Measurements from ENCODE around the gene AKT1S1.
A peak's percentile ranks its signal among the peaks of the same experiment; 100 is the strongest.

Gene AKT1S1

DNA sequence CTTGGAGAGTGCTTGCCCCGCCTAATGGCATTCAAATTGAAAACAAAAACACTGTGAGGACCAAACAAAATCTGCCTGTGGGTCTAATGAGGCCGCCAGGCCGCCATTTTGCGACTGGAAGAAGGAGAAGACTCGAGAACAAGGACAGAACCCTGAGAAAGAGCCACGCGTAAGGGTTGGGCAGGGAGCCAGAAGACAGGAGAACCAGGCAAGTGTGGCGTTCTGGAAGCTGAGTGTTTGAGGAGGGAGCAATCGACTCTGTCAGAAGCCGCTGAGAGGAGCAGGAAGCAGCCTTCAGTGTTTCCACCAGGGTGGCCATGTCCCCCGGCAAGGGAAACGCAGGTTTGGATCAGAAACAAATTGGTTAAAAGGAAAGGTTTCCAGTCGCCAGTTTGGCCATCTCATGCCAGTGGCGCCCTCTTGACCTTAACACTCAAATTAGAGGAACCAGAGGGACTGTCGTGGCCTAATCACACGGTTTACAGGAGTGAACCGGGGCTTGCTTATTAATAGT lies 36.4 kb downstream of the AKT1S1 start:
- TF ChIP-seq, protein P1, sequence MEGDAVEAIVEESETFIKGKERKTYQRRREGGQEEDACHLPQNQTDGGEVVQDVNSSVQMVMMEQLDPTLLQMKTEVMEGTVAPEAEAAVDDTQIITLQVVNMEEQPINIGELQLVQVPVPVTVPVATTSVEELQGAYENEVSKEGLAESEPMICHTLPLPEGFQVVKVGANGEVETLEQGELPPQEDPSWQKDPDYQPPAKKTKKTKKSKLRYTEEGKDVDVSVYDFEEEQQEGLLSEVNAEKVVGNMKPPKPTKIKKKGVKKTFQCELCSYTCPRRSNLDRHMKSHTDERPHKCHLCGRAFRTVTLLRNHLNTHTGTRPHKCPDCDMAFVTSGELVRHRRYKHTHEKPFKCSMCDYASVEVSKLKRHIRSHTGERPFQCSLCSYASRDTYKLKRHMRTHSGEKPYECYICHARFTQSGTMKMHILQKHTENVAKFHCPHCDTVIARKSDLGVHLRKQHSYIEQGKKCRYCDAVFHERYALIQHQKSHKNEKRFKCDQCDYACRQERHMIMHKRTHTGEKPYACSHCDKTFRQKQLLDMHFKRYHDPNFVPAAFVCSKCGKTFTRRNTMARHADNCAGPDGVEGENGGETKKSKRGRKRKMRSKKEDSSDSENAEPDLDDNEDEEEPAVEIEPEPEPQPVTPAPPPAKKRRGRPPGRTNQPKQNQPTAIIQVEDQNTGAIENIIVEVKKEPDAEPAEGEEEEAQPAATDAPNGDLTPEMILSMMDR (IDR thresholded peaks at IDR 0.05; ENCODE audit: low read depth, low read length) = no peak
- in situ Hi-C loops (cut with HindIII; ENCODE audit: low sequenced_read_pairs) = no loop called here
- no peak overlapping the region for H3K4me3 ChIP-seq (ENCODE audit: low read depth, low read length)
- DNase-seq (ENCODE audit: low read depth, low spot score) = no peak

DNA sequence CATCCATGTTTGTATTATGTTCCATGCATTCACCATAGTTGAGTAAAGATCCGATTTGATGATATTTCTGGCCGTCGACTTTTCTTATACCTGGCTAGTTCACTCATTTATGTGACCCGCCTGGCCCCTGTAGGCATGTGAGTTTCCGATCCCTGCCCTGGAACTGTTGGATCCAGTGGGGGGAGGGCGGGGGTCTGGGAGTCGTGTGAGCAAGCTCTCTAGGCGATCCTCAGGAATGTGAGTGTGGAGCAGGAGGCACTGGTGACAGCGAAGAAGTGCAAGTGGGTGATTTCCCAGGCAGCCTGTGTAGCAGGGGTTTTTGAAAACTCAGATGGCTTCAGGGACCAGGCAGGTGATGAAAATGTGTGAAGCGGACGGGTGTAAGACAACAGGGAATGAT lies 36.8 kb downstream of the AKT1S1 start:
- no peak overlapping the region for H3K4me3 ChIP-seq (ENCODE audit: low read depth, low read length)
- in situ Hi-C loops (cut with HindIII; ENCODE audit: low sequenced_read_pairs) = no loop called here
- TF ChIP-seq, protein P1 (IDR thresholded peaks at IDR 0.05; ENCODE audit: low read depth, low read length) = no peak
- DNase-seq (ENCODE audit: low read depth, low spot score) = no peak

DNA sequence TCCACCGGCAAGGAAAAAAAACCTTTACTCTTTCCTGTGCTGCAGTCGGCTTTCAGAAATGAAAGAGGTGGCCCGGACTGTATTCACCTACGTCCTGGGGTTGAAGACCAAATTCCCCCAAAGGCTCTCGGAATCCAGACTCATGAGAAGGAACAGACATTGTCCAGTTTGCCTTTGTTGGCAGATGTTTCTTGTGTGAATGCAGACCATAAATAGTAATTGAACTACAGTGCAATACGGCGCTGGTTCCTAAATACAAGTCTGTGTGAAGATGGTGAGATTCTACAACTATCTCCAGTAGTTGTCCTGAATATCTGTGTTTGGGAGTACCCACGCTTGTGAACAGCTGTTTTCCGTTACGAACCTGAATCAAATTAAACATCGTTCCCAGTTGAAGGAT lies 37.4 kb downstream of the AKT1S1 start:
- no peak overlapping the region for H3K4me3 ChIP-seq (ENCODE audit: low read depth, low read length)
- in situ Hi-C loops (cut with HindIII; ENCODE audit: low sequenced_read_pairs) = no loop called here
- TF ChIP-seq, protein P1 (IDR thresholded peaks at IDR 0.05; ENCODE audit: low read depth, low read length) = no peak
- DNase-seq (ENCODE audit: low read depth, low spot score) = no peak

DNA sequence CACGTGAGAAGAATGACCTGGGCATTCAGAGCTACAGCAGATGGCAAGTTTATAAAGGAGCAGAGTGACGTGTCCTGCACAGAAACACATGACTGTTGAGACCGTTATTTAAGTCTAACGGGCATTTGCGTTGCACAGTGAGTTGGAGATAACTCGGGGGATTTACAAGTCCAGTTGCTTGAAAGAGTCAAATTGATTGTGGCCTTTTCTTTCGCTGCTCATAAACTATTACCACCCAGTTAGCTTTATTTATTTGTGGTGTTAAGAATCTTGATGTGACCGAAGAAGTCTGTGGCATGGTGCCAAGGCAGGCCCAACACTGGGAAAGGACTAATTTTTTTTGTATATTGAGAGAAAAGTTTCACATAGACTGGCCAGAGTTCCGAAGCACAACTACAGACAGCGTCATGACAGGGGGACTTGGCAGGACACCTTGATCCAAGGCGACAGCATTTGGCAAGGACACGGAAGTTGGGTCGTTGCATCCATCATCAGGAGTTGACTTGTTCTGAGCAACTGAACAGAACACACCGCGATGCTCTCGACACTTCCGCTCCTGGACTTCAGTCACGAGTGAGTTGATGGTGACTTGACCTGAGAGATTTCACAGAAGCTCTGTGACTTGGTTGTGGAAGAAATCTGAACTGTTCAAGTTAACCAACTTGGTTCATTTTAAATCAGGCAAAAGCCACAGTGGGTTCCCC lies 38.1 kb downstream of the AKT1S1 start:
- no peak for DNase-seq (ENCODE audit: low read depth, low spot score)
- H3K4me3 ChIP-seq (ENCODE audit: low read depth, low read length) = no peak overlapping the region
- TF ChIP-seq, protein P1 (IDR thresholded peaks at IDR 0.05; ENCODE audit: low read depth, low read length) = no peak
- in situ Hi-C loops (cut with HindIII; ENCODE audit: low sequenced_read_pairs) = no loop called here

DNA sequence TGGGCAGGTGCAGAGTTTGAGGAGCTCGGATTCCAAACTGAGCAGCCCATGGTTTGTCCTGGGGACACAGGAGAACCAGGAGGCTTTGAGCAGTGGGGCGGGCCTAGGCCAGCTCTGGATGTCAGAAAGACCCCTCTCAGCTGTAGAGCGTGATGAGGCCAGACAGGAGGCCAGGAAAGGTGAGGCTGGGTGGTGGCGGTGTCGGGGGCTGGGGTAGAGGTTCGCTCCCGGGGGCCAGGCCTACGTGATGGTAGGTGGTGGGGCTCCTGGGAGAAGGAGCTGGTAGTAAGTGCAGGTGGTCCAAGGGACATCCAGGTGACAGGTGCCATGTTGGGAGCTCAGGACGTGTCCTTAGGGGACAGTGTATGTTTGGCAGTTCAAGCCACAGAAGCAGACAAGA lies 39.7 kb downstream of the AKT1S1 start:
- in situ Hi-C loops (cut with HindIII; ENCODE audit: low sequenced_read_pairs) = no loop called here
- no peak for DNase-seq (ENCODE audit: low read depth, low spot score)
- TF ChIP-seq, protein P1 (IDR thresholded peaks at IDR 0.05; ENCODE audit: low read depth, low read length) = no peak
- no peak overlapping the region for H3K4me3 ChIP-seq (ENCODE audit: low read depth, low read length)

DNA sequence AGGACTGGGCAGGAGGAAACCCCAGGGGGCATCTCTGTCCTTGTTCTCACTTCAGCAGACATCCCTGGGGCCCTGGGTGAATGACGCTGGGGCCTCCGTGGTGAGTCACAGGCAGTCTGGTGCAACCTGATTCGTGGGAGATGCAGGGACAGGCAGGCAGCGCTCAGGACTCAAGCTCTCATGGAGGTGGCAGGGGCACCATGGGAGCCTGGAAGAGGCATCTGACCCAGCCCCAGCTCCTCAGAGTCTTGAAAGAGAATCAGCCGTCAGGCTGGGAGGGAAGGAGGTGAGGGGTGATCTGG lies 40.2 kb downstream of the AKT1S1 start:
- peak; percentile 43 for DNase-seq (ENCODE audit: low read depth, low spot score)
- TF ChIP-seq, protein P1 (IDR thresholded peaks at IDR 0.05; ENCODE audit: low read depth, low read length) = no peak
- in situ Hi-C loops (cut with HindIII; ENCODE audit: low sequenced_read_pairs) = no loop called here
- no peak overlapping the region for H3K4me3 ChIP-seq (ENCODE audit: low read depth, low read length)

Data from astrocyte of the spinal cord (primary cell).